Measurements from ENCODE around the gene TSG101.

TSG101 gene, protein sequence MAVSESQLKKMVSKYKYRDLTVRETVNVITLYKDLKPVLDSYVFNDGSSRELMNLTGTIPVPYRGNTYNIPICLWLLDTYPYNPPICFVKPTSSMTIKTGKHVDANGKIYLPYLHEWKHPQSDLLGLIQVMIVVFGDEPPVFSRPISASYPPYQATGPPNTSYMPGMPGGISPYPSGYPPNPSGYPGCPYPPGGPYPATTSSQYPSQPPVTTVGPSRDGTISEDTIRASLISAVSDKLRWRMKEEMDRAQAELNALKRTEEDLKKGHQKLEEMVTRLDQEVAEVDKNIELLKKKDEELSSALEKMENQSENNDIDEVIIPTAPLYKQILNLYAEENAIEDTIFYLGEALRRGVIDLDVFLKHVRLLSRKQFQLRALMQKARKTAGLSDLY

DNA sequence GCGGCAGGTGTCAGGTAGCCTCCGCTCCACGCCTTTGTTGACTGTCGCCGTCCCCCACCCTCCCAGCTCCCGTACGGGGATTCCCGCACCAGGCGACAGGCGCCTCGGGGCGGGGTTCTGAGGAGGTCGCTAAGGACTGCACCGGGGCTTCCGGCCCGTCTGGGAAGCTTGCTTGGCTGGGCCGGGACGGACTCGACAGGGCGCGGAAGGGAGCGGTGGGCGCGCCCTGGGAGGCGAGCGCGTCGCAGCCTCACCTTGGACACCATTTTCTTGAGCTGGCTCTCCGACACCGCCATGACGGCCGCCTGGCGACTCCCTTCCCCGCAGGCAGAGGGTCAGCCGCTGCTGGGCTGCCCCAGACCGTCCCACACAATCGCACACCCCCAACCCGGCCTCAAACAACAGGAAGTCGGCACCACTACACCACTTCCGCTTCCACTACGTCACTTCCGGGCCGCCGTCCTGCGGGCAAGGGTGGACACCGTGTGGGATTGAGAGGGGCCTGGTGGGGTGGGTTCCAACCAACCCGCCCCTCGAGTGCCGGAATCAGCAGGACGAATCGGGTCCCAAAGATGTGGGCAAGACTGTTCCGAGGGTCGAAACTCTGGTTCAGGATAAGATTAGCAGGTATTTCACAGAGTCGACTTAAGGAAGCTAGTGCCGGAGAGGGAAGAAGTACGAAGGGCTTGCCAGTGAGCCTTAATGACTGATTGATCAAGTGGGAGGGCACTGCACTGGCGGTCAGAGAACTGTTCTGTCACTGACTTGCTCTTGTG lies at the start of gene TSG101:
Gene TSG101 (minus strand): TSS at position 422 of the 776 bp plus-strand sequence. CDS start 126 bp downstream, at position 296.
- peaks cover 21% of the 10 kb centered on the region for H3K4me1 Mint-ChIP-seq (ENCODE audit: low read depth)
- H3K27ac Mint-ChIP-seq = peak within 1 kb of the TSS; percentile 99
- no peaks in the 10 kb centered on the region for H3K9me3 Mint-ChIP-seq
- H3K27me3 Mint-ChIP-seq = no peaks in the 10 kb centered on the region
- H3K4me3 Mint-ChIP-seq = peak within 1 kb of the TSS; percentile 99
- intact Hi-C loops (cut with micrococcal nuclease) = loop anchor here (1.0 to 2.0 kb wide), 3 partner anchors 62 to 132 kb away; partner anchors contain the start of genes LDHA, SPTY2D1 and UEVLD
- H3K36me3 Mint-ChIP-seq (ENCODE audit: low read depth) = peaks cover 47% of the 10 kb centered on the region

DNA sequence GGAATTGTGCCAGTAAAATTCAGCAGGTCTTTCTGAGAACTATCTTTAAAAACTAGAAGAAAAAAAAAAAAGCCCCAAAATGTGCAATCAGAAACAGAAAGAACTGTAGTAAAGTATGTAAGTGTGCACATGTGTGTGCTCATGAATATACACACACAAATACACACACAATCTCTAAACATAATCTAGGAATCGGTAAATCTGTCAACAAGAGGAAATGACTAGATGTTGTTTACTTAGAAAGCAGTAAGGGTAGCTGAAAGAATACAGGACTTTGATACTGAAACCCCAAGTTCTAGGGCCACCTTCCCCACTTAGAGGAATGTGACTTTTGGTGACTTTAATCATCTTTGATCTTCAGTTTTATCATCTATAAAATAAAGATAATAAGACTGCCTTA lies 48.6 kb upstream of the TSG101 start:
- H3K27ac Mint-ChIP-seq = no peak overlapping the region
- H3K4me3 Mint-ChIP-seq = no peak overlapping the region
- H3K27me3 Mint-ChIP-seq = no peaks in the 10 kb centered on the region
- H3K9me3 Mint-ChIP-seq = no peaks in the 10 kb centered on the region
- intact Hi-C loops (cut with micrococcal nuclease) = no loop called here
- peaks cover 94% of the 10 kb centered on the region for H3K36me3 Mint-ChIP-seq (ENCODE audit: low read depth)
- no peaks in the 10 kb centered on the region for H3K4me1 Mint-ChIP-seq (ENCODE audit: low read depth)

DNA sequence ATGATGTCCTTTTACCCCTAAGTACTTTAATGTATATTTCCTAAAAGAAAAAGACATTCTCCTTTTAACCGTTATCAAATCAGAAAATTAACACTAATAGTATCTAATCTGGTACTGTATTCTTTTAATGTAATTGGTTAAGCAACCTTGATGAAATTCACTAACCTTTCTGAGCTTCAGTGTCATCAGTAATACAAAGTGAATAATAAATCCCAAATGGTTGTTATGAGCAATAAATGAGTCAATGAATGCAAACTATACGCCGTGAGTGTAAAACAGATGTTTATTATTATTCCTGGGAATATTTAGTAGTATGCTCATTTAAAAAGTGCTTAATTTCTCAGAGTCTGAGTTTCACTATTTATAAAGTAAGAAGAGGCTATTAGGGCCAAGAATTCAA lies 40.3 kb upstream of the TSG101 start:
- Mint-ChIP-seq H3K4me1 (ENCODE audit: low read depth) (no peaks in the 10 kb centered on the region), H3K27ac (no peak overlapping the region), H3K36me3 (ENCODE audit: low read depth) (peaks cover 88% of the 10 kb centered on the region), H3K4me3 (no peak overlapping the region), H3K27me3 (no peaks in the 10 kb centered on the region), H3K9me3 (no peaks in the 10 kb centered on the region)
- intact Hi-C loops (cut with micrococcal nuclease) = no loop called here

DNA sequence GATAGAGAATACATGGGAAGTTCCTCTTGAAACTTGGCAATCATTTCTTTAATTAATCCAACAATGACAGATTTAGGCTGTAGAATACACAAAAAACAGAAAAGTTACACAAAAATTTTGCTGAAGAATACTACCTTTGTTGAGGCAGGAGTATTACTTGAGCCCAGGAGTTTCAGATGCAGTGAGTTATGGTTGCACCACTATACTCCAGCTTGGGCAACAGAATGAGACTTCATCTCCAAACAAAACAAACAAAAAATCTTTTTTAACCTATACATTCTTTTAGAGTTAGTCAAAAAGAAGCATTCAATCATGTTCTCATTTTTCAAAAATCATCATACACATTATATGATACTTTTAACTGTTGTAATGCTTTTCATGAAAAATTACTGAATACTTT lies 39.7 kb upstream of the TSG101 start:
- Mint-ChIP-seq H3K27me3 (no peaks in the 10 kb centered on the region), H3K9me3 (no peaks in the 10 kb centered on the region), H3K27ac (no peak overlapping the region), H3K4me1 (ENCODE audit: low read depth) (no peaks in the 10 kb centered on the region), H3K36me3 (ENCODE audit: low read depth) (peaks cover 88% of the 10 kb centered on the region), H3K4me3 (no peak overlapping the region)
- intact Hi-C loops (cut with micrococcal nuclease) = no loop called here

DNA sequence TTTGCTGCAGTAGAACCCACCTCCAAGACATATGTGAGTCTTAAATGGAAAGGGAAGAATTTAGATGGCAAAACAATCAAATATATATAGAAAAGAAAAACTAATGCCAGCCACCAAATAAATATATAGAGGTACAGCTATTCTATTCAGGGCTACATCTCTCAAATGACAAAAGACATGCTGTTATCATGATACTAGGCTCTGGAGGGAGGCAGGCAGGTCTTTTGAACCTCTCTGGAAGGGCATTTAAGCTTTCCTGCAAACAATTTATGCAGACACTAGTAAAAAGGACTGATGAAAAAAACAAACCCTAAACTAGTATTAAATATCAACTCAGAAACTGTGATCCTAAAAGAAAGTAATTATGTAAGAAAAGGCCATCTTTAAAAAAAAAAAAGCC lies 37.4 kb upstream of the TSG101 start:
- Mint-ChIP-seq H3K4me3 (no peak overlapping the region), H3K4me1 (ENCODE audit: low read depth) (no peaks in the 10 kb centered on the region), H3K27ac (no peak overlapping the region), H3K9me3 (no peaks in the 10 kb centered on the region), H3K27me3 (no peaks in the 10 kb centered on the region), H3K36me3 (ENCODE audit: low read depth) (peaks cover 90% of the 10 kb centered on the region)
- intact Hi-C loops (cut with micrococcal nuclease) = no loop called here

DNA sequence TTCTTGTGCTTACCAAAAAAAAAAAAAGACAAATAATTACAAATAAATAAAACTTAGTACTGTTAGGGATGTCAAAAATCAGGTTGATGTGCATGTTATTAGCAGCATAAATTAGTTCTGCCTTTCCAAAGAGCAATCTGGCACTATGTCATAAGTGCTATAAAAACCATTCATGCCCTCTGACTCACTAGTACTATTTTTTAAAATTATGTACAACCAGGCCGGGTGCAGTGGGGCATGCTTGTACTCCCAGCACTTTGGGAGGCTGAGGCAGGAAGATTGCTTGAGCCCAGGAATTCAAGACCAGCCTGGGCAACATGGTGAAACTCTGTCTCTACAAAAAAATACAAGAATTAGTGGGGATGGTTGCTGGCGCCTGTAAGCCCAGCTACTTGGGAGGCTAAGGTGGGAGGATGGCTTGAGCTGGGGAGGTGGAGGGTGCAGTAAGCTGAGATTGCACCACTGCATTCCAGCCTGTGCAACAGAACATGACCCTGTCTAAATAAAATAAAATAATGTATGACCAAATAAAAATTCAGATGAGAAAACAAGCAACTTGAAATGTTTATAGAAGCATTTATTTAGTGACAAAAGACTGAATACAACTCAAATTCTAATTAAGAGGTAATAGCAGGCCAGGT lies 36.5 kb upstream of the TSG101 start:
- Mint-ChIP-seq H3K36me3 (ENCODE audit: low read depth) (peaks cover 90% of the 10 kb centered on the region), H3K9me3 (no peaks in the 10 kb centered on the region), H3K27ac (no peak overlapping the region), H3K27me3 (no peaks in the 10 kb centered on the region), H3K4me3 (no peak overlapping the region), H3K4me1 (ENCODE audit: low read depth) (no peaks in the 10 kb centered on the region)
- intact Hi-C loops (cut with micrococcal nuclease) = no loop called here

DNA sequence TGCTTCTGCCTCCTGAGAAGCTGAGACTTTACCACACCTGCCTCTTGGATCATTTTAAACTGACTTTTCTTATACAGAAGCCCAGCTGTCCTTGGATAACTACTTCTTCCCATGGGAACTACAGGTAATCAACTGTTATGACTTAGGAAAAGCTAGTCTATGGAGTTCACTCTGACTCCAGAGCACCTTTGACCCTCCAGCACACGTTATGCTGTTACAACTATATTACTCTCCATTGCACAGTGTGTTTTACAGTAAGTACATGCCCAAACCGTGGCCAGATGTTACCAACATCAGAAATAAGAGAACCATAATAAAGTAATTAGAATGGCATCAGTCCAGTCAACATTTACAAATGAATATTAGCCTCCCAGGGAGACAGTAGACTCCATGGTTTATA lies 21.3 kb upstream of the TSG101 start:
- no peaks in the 10 kb centered on the region for H3K4me1 Mint-ChIP-seq (ENCODE audit: low read depth)
- H3K9me3 Mint-ChIP-seq = no peaks in the 10 kb centered on the region
- H3K36me3 Mint-ChIP-seq (ENCODE audit: low read depth) = peaks cover 89% of the 10 kb centered on the region
- H3K27me3 Mint-ChIP-seq = no peaks in the 10 kb centered on the region
- H3K27ac Mint-ChIP-seq = no peak overlapping the region
- intact Hi-C loops (cut with micrococcal nuclease) = no loop called here
- H3K4me3 Mint-ChIP-seq = no peak overlapping the region

DNA sequence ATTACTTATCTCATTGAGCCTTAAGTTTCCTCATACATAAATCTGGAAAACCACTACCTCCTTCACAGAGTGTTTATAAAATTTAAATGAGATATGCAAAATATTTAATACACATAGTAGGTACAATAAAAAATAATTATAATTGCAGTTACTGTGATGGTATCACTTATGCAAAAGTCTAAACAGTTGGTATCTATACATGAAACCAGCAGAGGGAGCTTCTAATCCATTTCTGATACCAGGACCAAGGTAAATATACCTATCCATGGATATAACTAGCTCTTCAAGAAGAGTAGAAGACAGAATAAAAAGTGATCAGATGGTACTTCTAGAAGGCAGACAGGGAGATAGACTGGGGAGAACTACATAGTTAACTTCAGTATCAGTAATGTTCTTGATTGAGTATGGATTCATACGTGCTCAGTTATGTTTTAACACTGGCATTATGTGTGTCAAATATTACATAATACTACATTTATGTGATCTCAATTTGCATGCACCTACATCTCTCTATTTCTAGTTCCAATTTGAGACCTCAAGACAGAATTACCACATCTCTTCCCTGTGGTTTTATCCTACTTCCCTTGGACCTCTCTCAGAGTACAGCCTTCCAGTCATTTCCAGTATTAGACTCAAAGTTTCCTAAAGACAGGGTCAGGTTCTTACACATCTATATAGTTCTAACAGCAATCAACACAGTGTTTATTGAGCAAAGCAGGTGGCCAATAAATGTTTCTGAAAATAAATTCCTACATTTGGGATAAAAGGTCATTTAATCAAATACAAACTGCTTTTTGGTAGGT lies 13.7 kb upstream of the TSG101 start:
- no peaks in the 10 kb centered on the region for H3K9me3 Mint-ChIP-seq
- no peak overlapping the region for H3K4me3 Mint-ChIP-seq
- no peaks in the 10 kb centered on the region for H3K4me1 Mint-ChIP-seq (ENCODE audit: low read depth)
- no peak overlapping the region for H3K27ac Mint-ChIP-seq
- H3K36me3 Mint-ChIP-seq (ENCODE audit: low read depth) = peaks cover 76% of the 10 kb centered on the region
- intact Hi-C loops (cut with micrococcal nuclease) = loop anchor here (5.0 kb wide), 1 partner anchor 222 kb away; no protein-coding TSS in a partner anchor
- H3K27me3 Mint-ChIP-seq = no peaks in the 10 kb centered on the region

DNA sequence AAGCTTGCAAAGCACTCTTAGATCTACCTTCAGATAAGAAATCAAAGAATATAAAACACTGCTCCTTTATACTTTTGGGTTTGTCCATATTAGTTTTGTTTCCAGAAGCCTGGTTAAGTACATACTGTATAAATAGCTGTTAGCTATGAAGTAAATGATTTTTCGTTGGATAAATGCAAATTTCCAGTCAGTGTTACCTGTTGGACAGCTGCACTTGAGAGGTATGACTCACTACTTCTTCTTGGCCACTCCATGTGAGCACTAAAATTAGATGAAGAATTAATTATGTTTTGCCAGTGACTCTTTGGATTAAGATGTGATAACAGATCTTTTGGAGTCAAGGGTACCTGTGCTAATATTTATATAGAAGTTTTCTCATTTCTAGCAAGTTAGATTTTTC lies 9.5 kb upstream of the TSG101 start:
- Mint-ChIP-seq H3K27me3 (no peaks in the 10 kb centered on the region), H3K4me3 (no peak overlapping the region), H3K36me3 (ENCODE audit: low read depth) (peaks cover 74% of the 10 kb centered on the region), H3K9me3 (no peaks in the 10 kb centered on the region), H3K4me1 (ENCODE audit: low read depth) (no peaks in the 10 kb centered on the region), H3K27ac (no peak overlapping the region)
- intact Hi-C loops (cut with micrococcal nuclease) = no loop called here

DNA sequence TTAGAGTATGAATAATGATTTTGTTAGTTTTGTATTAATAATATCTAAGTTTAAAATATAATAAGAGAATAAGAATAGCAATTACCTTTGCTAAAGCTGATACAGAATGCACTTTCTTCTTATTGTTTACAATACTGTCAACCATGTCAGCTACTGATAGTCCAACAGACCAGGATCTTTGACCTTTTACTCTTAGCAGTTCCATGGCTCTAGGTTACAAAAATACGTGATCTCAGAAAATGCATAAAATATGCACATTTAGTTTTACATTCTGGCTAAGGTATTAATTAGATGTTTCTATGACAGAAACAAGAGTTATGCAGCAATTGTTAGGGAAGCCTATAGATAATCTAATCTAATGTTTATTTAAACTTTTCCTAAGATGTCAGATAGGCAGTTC lies 7.5 kb upstream of the TSG101 start:
- no peaks in the 10 kb centered on the region for H3K9me3 Mint-ChIP-seq
- no peak overlapping the region for H3K27ac Mint-ChIP-seq
- H3K36me3 Mint-ChIP-seq (ENCODE audit: low read depth) = peaks cover 70% of the 10 kb centered on the region
- H3K4me3 Mint-ChIP-seq = no peak overlapping the region
- H3K27me3 Mint-ChIP-seq = no peaks in the 10 kb centered on the region
- no peaks in the 10 kb centered on the region for H3K4me1 Mint-ChIP-seq (ENCODE audit: low read depth)
- intact Hi-C loops (cut with micrococcal nuclease) = no loop called here

DNA sequence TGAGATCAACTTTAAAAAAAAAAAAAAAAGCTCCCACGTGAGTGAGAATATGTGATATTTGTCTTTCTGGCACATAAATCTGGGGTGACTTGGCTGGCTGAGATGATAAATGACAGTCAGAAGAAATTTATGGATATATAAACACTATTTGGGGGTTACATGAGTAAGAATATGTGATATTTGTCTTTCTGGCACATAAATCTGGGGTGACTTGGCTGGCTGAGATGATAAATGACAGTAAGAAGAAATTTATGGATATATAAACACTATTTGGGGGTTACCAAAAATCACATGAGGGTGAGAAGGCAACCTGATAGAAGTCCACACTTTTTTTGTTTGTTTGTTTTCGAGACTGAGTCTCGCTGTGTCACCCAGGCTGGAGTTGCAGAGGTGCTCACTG lies 6.6 kb upstream of the TSG101 start:
- Mint-ChIP-seq H3K27me3 (no peaks in the 10 kb centered on the region), H3K27ac (no peak overlapping the region), H3K9me3 (no peaks in the 10 kb centered on the region), H3K4me1 (ENCODE audit: low read depth) (peaks cover 6% of the 10 kb centered on the region), H3K36me3 (ENCODE audit: low read depth) (peaks cover 68% of the 10 kb centered on the region), H3K4me3 (no peak overlapping the region)
- intact Hi-C loops (cut with micrococcal nuclease) = no loop called here

DNA sequence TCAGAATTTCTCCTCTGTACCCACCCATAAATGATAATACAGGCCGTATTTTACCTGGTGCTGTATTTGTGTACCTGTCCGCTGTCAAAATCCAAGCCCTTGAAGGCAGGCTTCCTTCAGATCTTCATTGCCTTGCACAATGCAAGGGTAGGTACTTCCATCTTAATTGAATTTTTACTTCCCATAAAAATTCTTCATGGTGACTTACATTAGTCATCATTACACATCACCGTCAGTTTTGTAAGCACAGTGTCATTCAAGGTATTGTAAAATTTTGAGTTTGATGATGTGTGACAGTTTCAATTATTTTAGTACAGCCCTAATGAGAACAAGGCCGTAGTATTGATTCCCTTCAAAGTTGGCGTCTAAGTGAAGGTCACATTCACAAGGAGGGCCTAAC lies 770 bp upstream of the TSG101 start:
- Mint-ChIP-seq H3K4me1 (ENCODE audit: low read depth) (peaks cover 14% of the 10 kb centered on the region), H3K36me3 (ENCODE audit: low read depth) (peaks cover 45% of the 10 kb centered on the region)

DNA sequence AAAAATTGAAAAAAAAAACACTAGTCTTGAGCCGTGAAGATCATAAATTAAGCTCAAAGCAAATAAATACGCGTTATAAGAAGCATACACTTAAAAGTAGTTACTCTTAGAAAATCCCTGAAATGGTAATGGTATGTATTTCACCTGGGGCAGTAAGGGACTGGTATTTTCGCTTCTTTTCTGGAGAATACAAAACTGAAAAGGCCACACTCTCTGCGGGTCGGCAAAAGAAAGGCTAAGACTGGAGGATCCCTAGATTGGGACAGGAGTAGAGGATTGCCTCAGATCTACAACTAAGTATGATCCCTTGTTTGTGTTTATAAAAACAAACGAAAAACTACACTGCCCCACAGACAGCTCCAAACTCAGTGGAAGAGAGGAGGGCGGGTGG lies 617 bp downstream of the TSG101 start:
- H3K4me1 Mint-ChIP-seq (ENCODE audit: low read depth) = peaks cover 21% of the 10 kb centered on the region
- intact Hi-C loops (cut with micrococcal nuclease) = loop anchor here (2.0 kb wide), 2 partner anchors 109 to 131 kb away; partner anchors contain the start of genes LDHA and SPTY2D1
- H3K4me3 Mint-ChIP-seq = peak overlapping the region; percentile 99
- H3K27ac Mint-ChIP-seq = peak overlapping the region; percentile 99
- H3K36me3 Mint-ChIP-seq (ENCODE audit: low read depth) = peaks cover 46% of the 10 kb centered on the region
- no peaks in the 10 kb centered on the region for H3K9me3 Mint-ChIP-seq
- H3K27me3 Mint-ChIP-seq = no peaks in the 10 kb centered on the region

More for the DNA sequence above, 770 bp upstream of the TSG101 start:
- peak overlapping the region; percentile 99 for H3K4me3 Mint-ChIP-seq
- peak overlapping the region; percentile 99 for H3K27ac Mint-ChIP-seq
- no peaks in the 10 kb centered on the region for H3K27me3 Mint-ChIP-seq
- intact Hi-C loops (cut with micrococcal nuclease) = loop anchor here (1.0 to 2.0 kb wide), 3 partner anchors 61 to 133 kb away; partner anchors contain the start of genes LDHA, SPTY2D1 and UEVLD
- H3K9me3 Mint-ChIP-seq = no peaks in the 10 kb centered on the region
